Brain microvascular endothelial cell (primary cell): ENCODE measurements around the gene GIPR.

Source experiments
- DNase-seq: peaks from one replicate; pipeline ENCODE4 v3.0.0-alpha.2; 2020
- H3K27ac ChIP-seq: fragments of 250-450 bp; sonication (Bioruptor Pico); 2 replicates; pipeline ENCODE4 v1.5.1; 2020; ENCODE audit warnings: mild to moderate bottlenecking, moderate library complexity
- H3K27me3 ChIP-seq: fragments of 250-450 bp; sonication (Bioruptor Pico); replicated peaks from 2 replicates; pipeline ENCODE4 v1.5.1; 2020; ENCODE audit warnings: mild to moderate bottlenecking
- H3K36me3 ChIP-seq: fragments of 250-450 bp; sonication (Bioruptor Pico); replicated peaks from 2 replicates; pipeline ENCODE4 v1.5.1; 2020; ENCODE audit warnings: mild to moderate bottlenecking
- H3K4me3 ChIP-seq: 2 replicates; pipeline ENCODE4 v1.5.1; 2011; ENCODE audit warnings: low read depth, mild to moderate bottlenecking, control low read depth, low read length, moderate library complexity
- CTCF ChIP-seq: IDR thresholded peaks from 2 replicates; pipeline ENCODE4 v1.5.1; 2011; ENCODE audit warnings: low read depth, mild to moderate bottlenecking, moderate library complexity, low read length, control low read depth, inconsistent platforms; ENCODE audit errors: missing control alignments
- in situ Hi-C: cut with HindIII; loops from 2 replicates; pipeline ENCODE4 v1.10.0; 2017; ENCODE audit warnings: low sequenced_read_pairs, low pct_ligation_motif_present

GIPR gene

GRCh38 chr19:45643927-45644771 is 23.9 kb upstream of the GIPR start:
- DNase-seq: no peak
- Histone ChIP-seq H3K4me3 (no peak overlapping the region), H3K36me3 (no peaks in the 10 kb centered on the region)

GRCh38 chr19:45645068-45645630 is 22.9 kb upstream of the GIPR start:
- peak overlapping the region; percentile 65 for H3K27ac ChIP-seq

More at GRCh38 chr19:45643927-45644771, 23.9 kb upstream of the GIPR start:
- TF ChIP-seq CTCF: no peak
- in situ Hi-C loops: no loop called here
- no peaks in the 10 kb centered on the region for H3K27me3 ChIP-seq
- H3K27ac ChIP-seq: no peak overlapping the region

GRCh38 chr19:45645631-45646344 is 22.2 kb upstream of the GIPR start:
- no peak for TF ChIP-seq CTCF
- no peaks in the 10 kb centered on the region for H3K27me3 ChIP-seq
- H3K36me3 ChIP-seq: no peaks in the 10 kb centered on the region
- in situ Hi-C loops: no loop called here
- peak overlapping the region; percentile 65 for H3K27ac ChIP-seq
- peak overlapping the region; percentile 53 for H3K4me3 ChIP-seq
- peak; percentile 94 for DNase-seq

More at GRCh38 chr19:45645068-45645630, 22.9 kb upstream of the GIPR start:
- peak overlapping the region; percentile 53 for H3K4me3 ChIP-seq
- in situ Hi-C loops: no loop called here
- H3K36me3 ChIP-seq: no peaks in the 10 kb centered on the region
- DNase-seq: no peak
- no peaks in the 10 kb centered on the region for H3K27me3 ChIP-seq
- TF ChIP-seq CTCF: no peak

- in situ Hi-C loops: no loop called here
- H3K4me3 ChIP-seq: peak overlapping the region; percentile 53
- DNase-seq: no peak
- peak overlapping the region; percentile 65 for H3K27ac ChIP-seq
- H3K27me3 ChIP-seq: no peaks in the 10 kb centered on the region
- TF ChIP-seq CTCF: no peak
- H3K36me3 ChIP-seq: no peaks in the 10 kb centered on the region
These were observed 21.7 kb upstream of the GIPR start for GRCh38 chr19:45646345-45646698.

GRCh38 chr19:45650722-45651121 is 17.3 kb upstream of the GIPR start:
- H3K27ac ChIP-seq: no peak overlapping the region
- H3K27me3 ChIP-seq: no peaks in the 10 kb centered on the region
- H3K4me3 ChIP-seq: no peak overlapping the region
- DNase-seq: no peak
- in situ Hi-C loops: no loop called here
- H3K36me3 ChIP-seq: no peaks in the 10 kb centered on the region
- no peak for TF ChIP-seq CTCF
